OCI-LY1 (cell line): ENCODE measurements around the gene JPH3.

Source experiments
- H2AFZ ChIP-seq: fragments of 200-600 bp; sonication (generic), shearing (Covaris generic); 2 replicates; pipeline ENCODE4 v1.6.0; 2014; ENCODE audit warnings: antibody characterized with exemption, mild to moderate bottlenecking, low read length
- H3F3A ChIP-seq: fragments of 200-600 bp; sonication (generic), shearing (Covaris generic); 2 replicates; pipeline ENCODE4 v1.6.0; 2014; ENCODE audit warnings: mild to moderate bottlenecking, antibody characterized with exemption, low read length, moderate library complexity; ENCODE audit not compliant: insufficient read depth
- H3K27ac ChIP-seq: fragments of 200-600 bp; sonication (generic); 2 replicates; pipeline ENCODE4 v1.5.1; 2014; ENCODE audit warnings: low read length, mixed run types, mild to moderate bottlenecking, low read depth; ENCODE audit not compliant: poor library complexity, severe bottlenecking
- H3K27me3 ChIP-seq: fragments of 200-600 bp; sonication (generic); 2 replicates; pipeline ENCODE4 v1.6.0; 2014; ENCODE audit warnings: antibody characterized with exemption, mild to moderate bottlenecking, low read length, moderate library complexity; ENCODE audit not compliant: insufficient read depth
- H3K36me3 ChIP-seq: fragments of 200-600 bp; sonication (generic); 2 replicates; pipeline ENCODE4 v1.6.1; 2014; ENCODE audit warnings: mild to moderate bottlenecking, antibody characterized with exemption, low read length, moderate library complexity, mixed read lengths; ENCODE audit not compliant: insufficient read depth
- H3K4me1 ChIP-seq: fragments of 200-600 bp; sonication (generic); 2 replicates; pipeline ENCODE4 v1.5.1; 2014; ENCODE audit warnings: mild to moderate bottlenecking, low read length, moderate library complexity; ENCODE audit not compliant: insufficient read depth, severe bottlenecking
- H3K4me2 ChIP-seq: fragments of 200-600 bp; sonication (generic), shearing (Covaris generic); 2 replicates; pipeline ENCODE4 v1.6.1; 2014; ENCODE audit warnings: low read length
- H3K4me3 ChIP-seq: fragments of 200-600 bp; sonication (generic); 2 replicates; pipeline ENCODE4 v1.5.1; 2014; ENCODE audit warnings: low read length, low read depth, mild to moderate bottlenecking, mixed read lengths; ENCODE audit not compliant: poor library complexity, severe bottlenecking
- H3K79me2 ChIP-seq: fragments of 200-600 bp; shearing (Covaris generic); 2 replicates; pipeline ENCODE4 v1.6.1; 2016; ENCODE audit warnings: mixed run types, low read length, mixed read lengths; ENCODE audit not compliant: insufficient read depth
- H3K9ac ChIP-seq: fragments of 200-600 bp; sonication (generic), shearing (Covaris generic); 2 replicates; pipeline ENCODE4 v1.6.1; 2014; ENCODE audit warnings: mild to moderate bottlenecking, low read length, mixed read lengths
- H3K9me2 ChIP-seq: fragments of 200-600 bp; sonication (generic), shearing (Covaris generic); 2 replicates; pipeline ENCODE4 v1.6.1; 2014; ENCODE audit warnings: low read depth, mild to moderate bottlenecking, low read length, mixed read lengths
- H3K9me3 ChIP-seq: fragments of 200-600 bp; shearing (Covaris generic); 2 replicates; pipeline ENCODE4 v1.6.1; 2014; ENCODE audit warnings: low read length, mixed read lengths
- H4K20me1 ChIP-seq: fragments of 200-600 bp; sonication (generic), shearing (Covaris generic); 2 replicates; pipeline ENCODE4 v1.6.0; 2016; ENCODE audit warnings: mild to moderate bottlenecking, low read length; ENCODE audit not compliant: insufficient read depth
- CTCF ChIP-seq: fragments of 200-600 bp; sonication (generic), shearing (Covaris generic); IDR thresholded peaks from 2 replicates; pipeline ENCODE4 v1.5.1; 2017; ENCODE audit warnings: mild to moderate bottlenecking, antibody characterized with exemption, low read length, moderate library complexity, mixed read lengths
- EZH2 ChIP-seq: fragments of 200-600 bp; sonication (generic), shearing (Covaris generic); IDR thresholded peaks from 2 replicates; pipeline ENCODE4 v1.8.0; 2017; ENCODE audit warnings: borderline replicate concordance, mixed run types, mild to moderate bottlenecking, antibody characterized with exemption, low read length, moderate library complexity, mixed read lengths

JPH3 gene

GRCh38 chr16:87582216-87582965, 19.9 kb upstream of the JPH3 start:
- no peak for TF ChIP-seq EZH2
- no peak for TF ChIP-seq CTCF
- Histone ChIP-seq H3K9me2 (no peaks in the 10 kb centered on the region), H3F3A (no peaks in the 10 kb centered on the region), H3K9me3 (no peaks in the 10 kb centered on the region), H3K79me2 (no peaks in the 10 kb centered on the region), H3K36me3 (no peaks in the 10 kb centered on the region), H3K4me1 (no peaks in the 10 kb centered on the region), H4K20me1 (no peaks in the 10 kb centered on the region), H3K4me3 (no peak overlapping the region), H3K27ac (no peak overlapping the region), H2AFZ (no peak overlapping the region), H3K4me2 (no peak overlapping the region), H3K9ac (no peak overlapping the region), H3K27me3 (peaks cover 5% of the 10 kb centered on the region; the same call in 1 of the 2 replicates)

DNA sequence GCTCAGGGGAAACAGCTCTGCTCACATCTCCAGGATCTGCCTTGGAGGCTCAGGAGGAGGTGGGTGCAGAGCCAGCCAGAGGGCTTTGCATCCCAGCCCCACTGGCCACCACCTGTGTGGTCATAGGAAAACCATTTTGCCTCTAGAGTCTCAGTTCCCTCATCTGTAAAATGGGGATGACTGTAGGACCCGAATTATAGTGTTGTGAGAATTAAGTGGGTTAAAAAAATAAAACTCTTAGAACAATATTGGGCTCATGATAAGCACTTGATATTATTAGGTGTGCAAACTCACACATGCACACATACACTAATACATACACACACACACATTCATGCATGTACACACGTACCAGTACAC, 19.4 kb upstream of the JPH3 start:
- H3K9me2 ChIP-seq: no peaks in the 10 kb centered on the region
- H3K36me3 ChIP-seq: no peaks in the 10 kb centered on the region
- H3K27ac ChIP-seq: no peak overlapping the region
- TF ChIP-seq CTCF (no peak), EZH2 (no peak)
- H3K27me3 ChIP-seq: peaks cover 5% of the 10 kb centered on the region; the same call in 1 of the 2 replicates
- H3K4me3 ChIP-seq: no peak overlapping the region
- no peak overlapping the region for H3K9ac ChIP-seq
- H3F3A ChIP-seq: no peaks in the 10 kb centered on the region
- H4K20me1 ChIP-seq: no peaks in the 10 kb centered on the region
- no peak overlapping the region for H3K4me2 ChIP-seq
- no peak overlapping the region for H2AFZ ChIP-seq
- no peaks in the 10 kb centered on the region for H3K4me1 ChIP-seq
- no peaks in the 10 kb centered on the region for H3K9me3 ChIP-seq
- H3K79me2 ChIP-seq: no peaks in the 10 kb centered on the region

GRCh38 chr16:87583453-87584131, 18.7 kb upstream of the JPH3 start:
- Histone ChIP-seq H3K4me2 (no peak overlapping the region), H4K20me1 (no peaks in the 10 kb centered on the region), H3K9me2 (no peaks in the 10 kb centered on the region), H3K4me1 (no peaks in the 10 kb centered on the region), H3K27ac (no peak overlapping the region), H3K9ac (no peak overlapping the region), H3K79me2 (no peaks in the 10 kb centered on the region), H3K4me3 (no peak overlapping the region), H3F3A (no peaks in the 10 kb centered on the region), H2AFZ (no peak overlapping the region), H3K36me3 (no peaks in the 10 kb centered on the region), H3K9me3 (no peaks in the 10 kb centered on the region), H3K27me3 (peaks cover 5% of the 10 kb centered on the region; the same call in 1 of the 2 replicates)
- no peak for TF ChIP-seq EZH2
- no peak for TF ChIP-seq CTCF
